CD8-positive, alpha-beta memory T cell (primary cell): ENCODE measurements around the gene BASP1. TPM values are rescaled to one million over a fixed set of nuclear protein-coding genes. Genes with fewer than 3 reads are reported as not detected.

Source experiments
- CTCF ChIA-PET: fragments of 350-600 bp; sonication (Branson Sonifier 250); formaldehyde crosslinking; loops from one replicate; lab custom pipeline; 2021; ENCODE audit warnings: antibody characterized with exemption; lab: Charles Lee
- POLR2A ChIA-PET: fragments of 350-600 bp; sonication (Branson Sonifier 250); formaldehyde crosslinking; loops from one replicate; lab custom pipeline; 2021; ENCODE audit warnings: antibody characterized with exemption; lab: Charles Lee
- DNase-seq, 5 donors: peaks; one replicate each; pipeline versions ENCODE4 v3.0.0 to v3.0.0-alpha.2; 2020 to 2022; ENCODE audit warnings: mixed read lengths in 1 of 5
- H3K27ac ChIP-seq: one replicate; pipeline ENCODE4 v1.7.0; 2013; ENCODE audit warnings: low read depth, mild to moderate bottlenecking, low read length, moderate library complexity
- H3K27me3 ChIP-seq: 2 replicates; pipeline ENCODE4 v1.7.0; 2013; ENCODE audit warnings: low read length, mild to moderate bottlenecking; ENCODE audit not compliant: insufficient read depth, poor library complexity, severe bottlenecking
- H3K36me3 ChIP-seq: 2 replicates; pipeline ENCODE4 v1.7.0; 2013; ENCODE audit warnings: mild to moderate bottlenecking, low read length, moderate library complexity; ENCODE audit not compliant: insufficient read depth
- H3K4me1 ChIP-seq: 2 replicates; pipeline ENCODE4 v1.7.0; 2013; ENCODE audit warnings: mild to moderate bottlenecking, low read length, moderate library complexity; ENCODE audit not compliant: insufficient read depth
- H3K4me3 ChIP-seq: 2 replicates; pipeline ENCODE4 v1.7.0; 2013; ENCODE audit warnings: mild to moderate bottlenecking, low read length
- H3K9me3 ChIP-seq: 2 replicates; pipeline ENCODE4 v1.7.0; 2013; ENCODE audit warnings: mild to moderate bottlenecking, low read length
- H3K27ac Mint-ChIP-seq, 8 donors: one replicate each; pipeline ENCODE4 v1.8.0; 2020 to 2021; ENCODE audit warnings: mixed read lengths in 8 of 8, mild to moderate bottlenecking in 6 of 8, inconsistent platforms in 3 of 8, moderate library complexity in 3 of 8
- H3K27me3 Mint-ChIP-seq, 2 donors: one replicate each; pipeline ENCODE4 v1.8.0; 2020 to 2021; ENCODE audit warnings: mixed read lengths in 2 of 2, mild to moderate bottlenecking in 1 of 2, moderate library complexity in 1 of 2
- H3K36me3 Mint-ChIP-seq, 3 donors: one replicate each; pipeline ENCODE4 v1.8.0; 2020 to 2021; ENCODE audit warnings: mixed read lengths in 3 of 3, inconsistent platforms in 1 of 3, mild to moderate bottlenecking in 1 of 3
- H3K4me1 Mint-ChIP-seq, 3 donors: one replicate each; pipeline ENCODE4 v1.8.0; 2020 to 2021; ENCODE audit warnings: mixed read lengths in 3 of 3, inconsistent platforms in 1 of 3, mild to moderate bottlenecking in 1 of 3
- H3K4me3 Mint-ChIP-seq, 7 donors: one replicate each; pipeline ENCODE4 v1.8.0; 2020 to 2021; ENCODE audit warnings: mixed read lengths in 7 of 7, mild to moderate bottlenecking in 6 of 7, moderate library complexity in 4 of 7, inconsistent platforms in 2 of 7
- H3K9me3 Mint-ChIP-seq, 5 donors: one replicate each; pipeline ENCODE4 v1.8.0; 2020 to 2022; ENCODE audit warnings: mixed read lengths in 5 of 5, mild to moderate bottlenecking in 3 of 5, moderate library complexity in 2 of 5, inconsistent platforms in 1 of 5
- polyA plus RNA-seq: library from polyadenylated mRNA; unstranded; fragments of 300-500 nt; fragmentation: Illumina TruSeq; gene quantifications from one replicate; pipeline ENCODE4 v1.2.3, GENCODE V29; 2021
- total RNA-seq, 2 experiments: library from RNA; stranded (reverse); gene quantifications; one replicate each; pipeline ENCODE4 v1.2.3, GENCODE V29; 2021

The BASP1 gene
- total and polyA plus RNA-seq, 3 experiments from 2014 or later, result 0.28 to 0.49 TPM; not detected in 1

DNA sequence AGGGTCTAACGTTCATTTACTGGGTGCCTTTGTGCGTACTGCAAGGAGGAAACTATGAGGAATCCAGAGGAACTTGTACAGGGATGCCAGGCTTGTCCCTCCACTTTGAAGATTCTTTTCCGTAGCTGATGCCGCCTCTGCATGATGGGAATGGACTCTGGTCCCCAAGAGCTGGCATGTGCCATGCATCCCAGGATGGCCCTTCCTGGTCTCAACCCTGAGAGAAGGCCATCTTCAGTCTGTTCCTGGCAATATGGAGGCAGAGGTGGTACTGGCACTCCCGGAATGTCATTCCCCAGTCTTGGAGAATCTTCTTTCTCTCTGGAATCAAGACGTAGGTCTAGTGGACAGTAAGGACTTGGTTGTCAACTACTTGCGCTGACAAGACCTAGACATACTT is 61.5 kb downstream of the BASP1 start:
- CTCF ChIA-PET, result no interaction called here
- DNase-seq, result no peak
- POLR2A ChIA-PET, result no interaction called here
- H3K27ac ChIP-seq, result no peak overlapping the region
- H3K27me3 ChIP-seq, result no peaks in the 10 kb centered on the region
- Mint-ChIP-seq H3K36me3 (no peaks in the 10 kb centered on the region), H3K9me3 (peaks cover 3 to 12% (median 9%) of the 10 kb centered on the region in 5 donors), H3K4me3 (no peak overlapping the region), H3K27me3 (no peaks in the 10 kb centered on the region), H3K27ac (no peak overlapping the region), H3K4me1 (no peaks in the 10 kb centered on the region)
- no peaks in the 10 kb centered on the region for H3K9me3 ChIP-seq
- no peaks in the 10 kb centered on the region for H3K36me3 ChIP-seq
- no peak overlapping the region for H3K4me3 ChIP-seq
- no peaks in the 10 kb centered on the region for H3K4me1 ChIP-seq

- peaks cover 3 to 13% (median 8%) of the 10 kb centered on the region in 5 donors for H3K9me3 Mint-ChIP-seq
- DNase-seq, result no peak
- H3K27me3 Mint-ChIP-seq, result no peaks in the 10 kb centered on the region
- H3K4me3 Mint-ChIP-seq, result no peak overlapping the region
- H3K9me3 ChIP-seq, result no peaks in the 10 kb centered on the region
- no peaks in the 10 kb centered on the region for H3K27me3 ChIP-seq
- no peak overlapping the region for H3K27ac ChIP-seq
- H3K4me1 ChIP-seq, result no peaks in the 10 kb centered on the region
- H3K27ac Mint-ChIP-seq, result no peak overlapping the region
- no peaks in the 10 kb centered on the region for H3K4me1 Mint-ChIP-seq
- no peaks in the 10 kb centered on the region for H3K36me3 Mint-ChIP-seq
- H3K36me3 ChIP-seq, result no peaks in the 10 kb centered on the region
- POLR2A ChIA-PET, result no interaction called here
- no peak overlapping the region for H3K4me3 ChIP-seq
- CTCF ChIA-PET, result no interaction called here
Observed at GRCh38 chr5:17279487-17279886, 62.1 kb downstream of the BASP1 start.

- H3K36me3 Mint-ChIP-seq, result no peaks in the 10 kb centered on the region
- no peak for DNase-seq
- H3K4me3 Mint-ChIP-seq, result no peak overlapping the region
- no peaks in the 10 kb centered on the region for H3K4me1 Mint-ChIP-seq
- H3K27me3 Mint-ChIP-seq, result no peaks in the 10 kb centered on the region
- H3K9me3 Mint-ChIP-seq, result peaks cover 1 to 17% (median 12%) of the 10 kb centered on the region in 5 donors
- H3K4me3 ChIP-seq, result no peak overlapping the region
- no peak overlapping the region for H3K27ac ChIP-seq
- H3K36me3 ChIP-seq, result no peaks in the 10 kb centered on the region
- no peaks in the 10 kb centered on the region for H3K9me3 ChIP-seq
- ChIA-PET POLR2A (no interaction called here), CTCF (no interaction called here)
- no peak overlapping the region for H3K27ac Mint-ChIP-seq
- no peaks in the 10 kb centered on the region for H3K4me1 ChIP-seq
- no peaks in the 10 kb centered on the region for H3K27me3 ChIP-seq
Observed at GRCh38 chr5:17282283-17283120, 65.1 kb downstream of the BASP1 start.

DNA sequence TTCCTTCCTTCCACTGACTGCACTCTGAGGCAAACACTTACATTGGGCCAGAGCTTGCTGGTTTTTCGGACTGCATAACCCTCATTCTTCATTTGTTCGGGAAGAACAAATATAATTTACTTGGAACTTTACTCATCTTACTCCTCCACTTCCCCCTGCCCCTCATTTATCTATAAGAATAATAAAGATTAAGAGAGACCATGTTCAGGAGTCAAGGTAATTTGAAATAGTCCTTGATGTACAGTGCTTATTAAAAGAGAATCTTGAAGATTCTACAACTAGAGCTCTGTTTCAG is 65.6 kb downstream of the BASP1 start:
- DNase-seq, result no peak
- no peaks in the 10 kb centered on the region for H3K4me1 ChIP-seq
- no peaks in the 10 kb centered on the region for H3K9me3 ChIP-seq
- Mint-ChIP-seq H3K9me3 (peaks cover 2 to 19% (median 14%) of the 10 kb centered on the region in 5 donors), H3K27ac (no peak overlapping the region), H3K4me3 (no peak overlapping the region), H3K36me3 (peaks cover 0 to 2% (median 0%) of the 10 kb centered on the region in 3 donors), H3K27me3 (no peaks in the 10 kb centered on the region), H3K4me1 (no peaks in the 10 kb centered on the region)
- no peaks in the 10 kb centered on the region for H3K36me3 ChIP-seq
- H3K27me3 ChIP-seq, result no peaks in the 10 kb centered on the region
- no peak overlapping the region for H3K27ac ChIP-seq
- CTCF ChIA-PET, result no interaction called here
- H3K4me3 ChIP-seq, result no peak overlapping the region
- POLR2A ChIA-PET, result no interaction called here

- Mint-ChIP-seq H3K4me1 (no peaks in the 10 kb centered on the region), H3K9me3 (peaks cover 5 to 19% (median 11%) of the 10 kb centered on the region in 5 donors), H3K36me3 (peaks cover 0 to 2% (median 0%) of the 10 kb centered on the region in 3 donors), H3K27ac (no peak overlapping the region), H3K4me3 (no peak overlapping the region), H3K27me3 (no peaks in the 10 kb centered on the region)
- no peaks in the 10 kb centered on the region for H3K36me3 ChIP-seq
- no peaks in the 10 kb centered on the region for H3K9me3 ChIP-seq
- no peaks in the 10 kb centered on the region for H3K27me3 ChIP-seq
- H3K4me1 ChIP-seq, result no peaks in the 10 kb centered on the region
- H3K4me3 ChIP-seq, result no peak overlapping the region
- ChIA-PET CTCF (no interaction called here), POLR2A (no interaction called here)
- DNase-seq, result no peak
- no peak overlapping the region for H3K27ac ChIP-seq
Observed at GRCh38 chr5:17287501-17288155, 70.2 kb downstream of the BASP1 start.

- no peaks in the 10 kb centered on the region for H3K4me1 ChIP-seq
- CTCF ChIA-PET, result no interaction called here
- Mint-ChIP-seq H3K36me3 (peaks cover 0 to 2% (median 0%) of the 10 kb centered on the region in 3 donors), H3K27me3 (no peaks in the 10 kb centered on the region), H3K27ac (no peak overlapping the region), H3K4me3 (no peak overlapping the region), H3K4me1 (no peaks in the 10 kb centered on the region), H3K9me3 (peaks cover 6 to 18% (median 11%) of the 10 kb centered on the region in 5 donors)
- no peaks in the 10 kb centered on the region for H3K9me3 ChIP-seq
- H3K27ac ChIP-seq, result no peak overlapping the region
- DNase-seq, result no peak
- H3K4me3 ChIP-seq, result no peak overlapping the region
- no peaks in the 10 kb centered on the region for H3K27me3 ChIP-seq
- H3K36me3 ChIP-seq, result no peaks in the 10 kb centered on the region
- POLR2A ChIA-PET, result no interaction called here
Observed at GRCh38 chr5:17288570-17288969, 71.1 kb downstream of the BASP1 start.

- DNase-seq, result no peak
- Histone ChIP-seq H3K4me1 (no peaks in the 10 kb centered on the region), H3K27ac (no peak overlapping the region), H3K27me3 (no peaks in the 10 kb centered on the region), H3K4me3 (no peak overlapping the region), H3K36me3 (no peaks in the 10 kb centered on the region), H3K9me3 (no peaks in the 10 kb centered on the region)
- POLR2A ChIA-PET, result no interaction called here
- Mint-ChIP-seq H3K27me3 (no peaks in the 10 kb centered on the region), H3K4me3 (no peak overlapping the region), H3K27ac (no peak overlapping the region), H3K9me3 (peaks cover 6 to 18% (median 7%) of the 10 kb centered on the region in 5 donors), H3K36me3 (peaks cover 0 to 2% (median 0%) of the 10 kb centered on the region in 3 donors), H3K4me1 (no peaks in the 10 kb centered on the region)
- CTCF ChIA-PET, result no interaction called here
Observed at GRCh38 chr5:17289681-17290539, 72.5 kb downstream of the BASP1 start.

- ChIA-PET POLR2A (no interaction called here), CTCF (no interaction called here)
- H3K9me3 ChIP-seq, result no peaks in the 10 kb centered on the region
- no peak overlapping the region for H3K4me3 ChIP-seq
- no peaks in the 10 kb centered on the region for H3K27me3 ChIP-seq
- no peak overlapping the region for H3K27ac Mint-ChIP-seq
- no peak for DNase-seq
- no peaks in the 10 kb centered on the region for H3K27me3 Mint-ChIP-seq
- H3K36me3 ChIP-seq, result no peaks in the 10 kb centered on the region
- peaks cover 0 to 2% (median 0%) of the 10 kb centered on the region in 3 donors for H3K36me3 Mint-ChIP-seq
- H3K9me3 Mint-ChIP-seq, result peaks cover 6 to 15% (median 9%) of the 10 kb centered on the region in 5 donors
- no peaks in the 10 kb centered on the region for H3K4me1 Mint-ChIP-seq
- H3K4me3 Mint-ChIP-seq, result no peak overlapping the region
- no peaks in the 10 kb centered on the region for H3K4me1 ChIP-seq
- no peak overlapping the region for H3K27ac ChIP-seq
Observed at GRCh38 chr5:17290540-17290974, 73.1 kb downstream of the BASP1 start.
